Stimulated activated CD4-positive, alpha-beta T cell treated with anti-CD3 and anti-CD28 coated beads, Interleukin-2, amount 100 ng/mL, for 24 hours (primary cell): ENCODE measurements around the gene FOXL2NB.

ENCODE experiments used
- DNase-seq, 2 donors: peaks; one replicate each; pipeline ENCODE4 v3.0.0-alpha.2; 2020

FOXL2NB gene

GRCh38 chr3:138933068-138933668, 13.8 kb upstream of the FOXL2NB start:
- no peak for DNase-seq

GRCh38 chr3:138933981-138934691, 12.9 kb upstream of the FOXL2NB start:
- no peak for DNase-seq

- no peak for DNase-seq
Observed at GRCh38 chr3:138935505-138935862, 11.5 kb upstream of the FOXL2NB start.

GRCh38 chr3:138935863-138936740, 10.9 kb upstream of the FOXL2NB start:
- peak; percentile 79 to 86 for DNase-seq

GRCh38 chr3:138936741-138937689, 10.0 kb upstream of the FOXL2NB start:
- no peak for DNase-seq

- peak in 1 of 2 donors; percentile 20 for DNase-seq
Observed at GRCh38 chr3:138937690-138938055, 9.3 kb upstream of the FOXL2NB start.

GRCh38 chr3:138938056-138938876, 8.8 kb upstream of the FOXL2NB start:
- DNase-seq = peak; percentile 22 to 27

- DNase-seq = no peak
Observed at GRCh38 chr3:138938877-138939560, 8.0 kb upstream of the FOXL2NB start.

- no peak for DNase-seq
Observed at GRCh38 chr3:138939561-138940241, 7.3 kb upstream of the FOXL2NB start.

- no peak for DNase-seq
Observed at GRCh38 chr3:138940446-138940845, 6.6 kb upstream of the FOXL2NB start.

- peak; percentile 20 to 59 for DNase-seq
Observed at GRCh38 chr3:138941259-138941885, 5.6 kb upstream of the FOXL2NB start.

GRCh38 chr3:138942271-138942670, 4.7 kb upstream of the FOXL2NB start:
- DNase-seq = no peak

GRCh38 chr3:138942861-138943623, 4.0 kb upstream of the FOXL2NB start:
- DNase-seq = no peak

GRCh38 chr3:138943724-138944653, 3.0 kb upstream of the FOXL2NB start:
- DNase-seq = no peak

GRCh38 chr3:138944654-138944928, 2.4 kb upstream of the FOXL2NB start:
- no peak for DNase-seq

GRCh38 chr3:138944929-138945708, 1.9 kb upstream of the FOXL2NB start:
- peak; percentile 28 to 42 for DNase-seq
